K562 (cell line): ENCODE data around the gene ALDH16A1. TPM values are rescaled to one million over a fixed set of nuclear protein-coding genes. Genes with fewer than 3 reads are reported as not detected.

ENCODE experiments used
- CHD4 ChIP-seq: fragments of 200-600 bp; sonication (generic); IDR thresholded peaks from 3 replicates; pipeline ENCODE4 v1.6.1; 2012; ENCODE audit warnings: low read depth, mild to moderate bottlenecking, mixed read lengths, low read length, inconsistent platforms; ENCODE audit not compliant: insufficient read depth, insufficient replicate concordance, poor library complexity, severe bottlenecking
- COPS2 ChIP-seq: fragments of 450-650 bp; conservative IDR thresholded peaks from 2 replicates; pipeline ENCODE4 v1.6.1; 2016; ENCODE audit warnings: mild to moderate bottlenecking, moderate library complexity
- HMG20A ChIP-seq: fragments of 450-650 bp; formaldehyde crosslinking; conservative IDR thresholded peaks from 2 replicates; pipeline ENCODE4 v1.4.0; 2020; ENCODE audit warnings: mild to moderate bottlenecking, mixed read lengths
- KLF6 ChIP-seq: fragments of 250-450 bp; sonication (Bioruptor Pico); IDR thresholded peaks from 2 replicates; pipeline ENCODE4 v1.4.0; 2020; ENCODE audit warnings: mild to moderate bottlenecking, moderate library complexity, borderline replicate concordance
- NELFE ChIP-seq: IDR thresholded peaks from 2 replicates; pipeline ENCODE4 v1.6.1; 2011; ENCODE audit warnings: mild to moderate bottlenecking; ENCODE audit not compliant: insufficient read depth, insufficient read length
- SIN3B ChIP-seq: fragments of 450-650 bp; IDR thresholded peaks from 2 replicates; pipeline ENCODE4 v1.6.1; 2017; ENCODE audit warnings: low read depth, mild to moderate bottlenecking, moderate library complexity
- SRF ChIP-seq, 2 experiments: fragments of 250-450, 450-650 bp in 1 of 2; sonication (Bioruptor Pico) in 1 of 2; sonication (generic) in 1 of 2; formaldehyde crosslinking; IDR thresholded peaks; 2 replicates each; pipeline versions ENCODE4 v1.5.0 to v1.5.1; 2020 to 2022; ENCODE audit warnings: mild to moderate bottlenecking in 1 of 2, missing genetic modification reagents in 1 of 2
- TGIF2 ChIP-seq: sonication (generic); formaldehyde crosslinking; IDR thresholded peaks from 2 replicates; pipeline ENCODE4 v1.8.1; 2022; ENCODE audit warnings: mild to moderate bottlenecking, missing genetic modification reagents, moderate library complexity
- ZNF124 ChIP-seq: sonication (generic); formaldehyde crosslinking; IDR thresholded peaks from 2 replicates; pipeline ENCODE4 v1.8.1; 2022; ENCODE audit warnings: missing genetic modification reagents
- ZNF408 ChIP-seq: fragments of 250-450 bp; sonication (Bioruptor Pico); IDR thresholded peaks from 2 replicates; pipeline ENCODE4 v1.4.0; 2020; ENCODE audit warnings: low read depth, mild to moderate bottlenecking, moderate library complexity
- ZSCAN32 ChIP-seq: fragments of 450-650 bp; formaldehyde crosslinking; IDR thresholded peaks from 2 replicates; pipeline ENCODE4 v1.4.0; 2020; ENCODE audit warnings: mild to moderate bottlenecking, moderate library complexity
- polyA plus RNA-seq, 8 experiments: library from polyadenylated mRNA; depleted of rRNA in 4 of 8; stranded (reverse) in 5 of 8; unstranded in 3 of 8; fragments of >200 nt; fragmentation: Nextera tagmentation in 2 of 8; fragmentation: Illumina TruSeq in 1 of 8; extraction: Ambion mirVana in 2 of 8; extraction: Trizol in 1 of 8; gene quantifications; 2 replicates each; pipeline versions ENCODE4 v1.2.1 to v1.2.3, GENCODE V29; 2011 to 2014; ENCODE audit warnings: inconsistent platforms in 1 of 8, missing spikeins in 1 of 8
- total RNA-seq, 7 experiments: library from RNA; depleted of rRNA in 6 of 7; stranded (reverse); fragments of >200 nt in 6 of 7; fragmentation: Illumina TruSeq in 2 of 7; extraction: Trizol in 2 of 7; gene quantifications; 2 replicates each; pipeline versions ENCODE4 v1.2.1 to v1.2.3, GENCODE V29; 2011 to 2021; ENCODE audit warnings: low replicate concordance in 1 of 7
- TF ChIP-seq, protein P1 (sequence below), 2 experiments: fragments of 450-650 bp; conservative IDR thresholded peaks; 2 replicates each; pipeline ENCODE4 v1.6.1; 2017; ENCODE audit warnings: mild to moderate bottlenecking in 2 of 2, moderate library complexity in 2 of 2
- TF ChIP-seq, protein P2 (sequence below): sonication (generic); formaldehyde crosslinking; IDR thresholded peaks from 2 replicates; pipeline ENCODE4 v1.8.0; 2022; ENCODE audit warnings: missing genetic modification reagents, mild to moderate bottlenecking, borderline replicate concordance
- TF ChIP-seq, protein P3 (sequence below): fragments of 450-650 bp; IDR thresholded peaks from 2 replicates; pipeline ENCODE4 v1.6.1; 2017; ENCODE audit warnings: antibody characterized with exemption, mild to moderate bottlenecking
- TF ChIP-seq, protein P4 (sequence below): sonication (generic); formaldehyde crosslinking; IDR thresholded peaks from 2 replicates; pipeline ENCODE4 v1.8.1; 2023; ENCODE audit warnings: missing genetic modification reagents, mild to moderate bottlenecking, borderline replicate concordance

ALDH16A1 gene
- total and polyA plus RNA-seq, 9 of the 15 experiments (the other 6 are each of a cell fraction or from before 2014, with no cell fraction given), result 2.2 to 52.2 (median 7.6) TPM

DNA sequence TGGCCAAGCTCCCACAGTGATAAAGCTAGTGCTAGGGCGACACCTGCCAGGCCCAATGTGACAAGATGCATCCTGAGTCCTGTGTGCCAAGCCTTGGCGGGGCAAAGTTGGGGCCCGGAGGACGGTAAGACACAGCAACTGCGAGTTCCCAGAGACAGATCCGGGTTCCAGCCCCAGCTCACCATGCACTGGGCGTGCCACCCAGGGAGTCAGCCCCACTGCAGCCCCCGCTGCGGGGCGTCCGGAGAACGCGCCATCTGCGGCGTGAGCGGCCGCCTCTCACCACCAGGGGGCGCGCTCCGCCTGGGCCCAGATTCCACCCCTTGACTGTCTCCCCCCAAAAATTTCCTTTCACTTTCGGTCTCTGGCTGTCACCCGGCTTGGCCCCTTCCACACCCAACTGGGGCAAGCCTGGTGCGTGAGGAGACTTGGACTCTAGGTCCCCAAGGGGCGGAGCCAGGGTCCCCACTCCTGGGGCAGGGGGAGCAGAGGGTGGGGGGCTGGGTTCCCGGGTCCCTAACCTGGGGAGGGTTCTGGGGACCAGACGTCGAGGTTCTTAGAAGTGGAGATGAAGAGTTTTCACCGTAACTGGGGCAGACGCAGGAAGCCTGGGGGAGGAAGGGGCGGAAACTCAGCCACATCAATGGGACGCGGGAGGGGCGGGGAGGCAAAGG is 21.0 kb downstream of the ALDH16A1 start, which contains the start of gene FLT3LG (continued):
- TF ChIP-seq TGIF2 (0 out of 2 replicates have a peak, but pooled peaks have one; percentile 18), ZNF124 (CRISPR knock-in tag) (no peak), CHD4 (no peak), ZSCAN32 (CRISPR knock-in tag) (no peak), COPS2 (no peak), KLF6 (no peak), HMG20A (no peak), SIN3B (0 out of 2 replicates have a peak, but pooled peaks have one; percentile 15), SRF (CRISPR knock-in tag; IDR thresholded peaks at IDR 0.05) (peak in 1 of 2 experiments; percentile 41; a peak in 1 of 4 replicates), ZNF408 (CRISPR knock-in tag) (no peak), NELFE (no peak)
- TF ChIP-seq, protein P1, sequence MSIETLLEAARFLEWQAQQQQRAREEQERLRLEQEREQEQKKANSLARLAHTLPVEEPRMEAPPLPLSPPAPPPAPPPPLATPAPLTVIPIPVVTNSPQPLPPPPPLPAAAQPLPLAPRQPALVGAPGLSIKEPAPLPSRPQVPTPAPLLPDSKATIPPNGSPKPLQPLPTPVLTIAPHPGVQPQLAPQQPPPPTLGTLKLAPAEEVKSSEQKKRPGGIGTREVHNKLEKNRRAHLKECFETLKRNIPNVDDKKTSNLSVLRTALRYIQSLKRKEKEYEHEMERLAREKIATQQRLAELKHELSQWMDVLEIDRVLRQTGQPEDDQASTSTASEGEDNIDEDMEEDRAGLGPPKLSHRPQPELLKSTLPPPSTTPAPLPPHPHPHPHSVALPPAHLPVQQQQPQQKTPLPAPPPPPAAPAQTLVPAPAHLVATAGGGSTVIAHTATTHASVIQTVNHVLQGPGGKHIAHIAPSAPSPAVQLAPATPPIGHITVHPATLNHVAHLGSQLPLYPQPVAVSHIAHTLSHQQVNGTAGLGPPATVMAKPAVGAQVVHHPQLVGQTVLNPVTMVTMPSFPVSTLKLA (conservative IDR thresholded peaks at IDR 0.05), result peak; percentile 71 to 87
- TF ChIP-seq, protein P2, sequence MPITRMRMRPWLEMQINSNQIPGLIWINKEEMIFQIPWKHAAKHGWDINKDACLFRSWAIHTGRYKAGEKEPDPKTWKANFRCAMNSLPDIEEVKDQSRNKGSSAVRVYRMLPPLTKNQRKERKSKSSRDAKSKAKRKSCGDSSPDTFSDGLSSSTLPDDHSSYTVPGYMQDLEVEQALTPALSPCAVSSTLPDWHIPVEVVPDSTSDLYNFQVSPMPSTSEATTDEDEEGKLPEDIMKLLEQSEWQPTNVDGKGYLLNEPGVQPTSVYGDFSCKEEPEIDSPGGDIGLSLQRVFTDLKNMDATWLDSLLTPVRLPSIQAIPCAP, result peak; percentile 70; the same call in 1 of the 2 replicates
- TF ChIP-seq, protein P3, sequence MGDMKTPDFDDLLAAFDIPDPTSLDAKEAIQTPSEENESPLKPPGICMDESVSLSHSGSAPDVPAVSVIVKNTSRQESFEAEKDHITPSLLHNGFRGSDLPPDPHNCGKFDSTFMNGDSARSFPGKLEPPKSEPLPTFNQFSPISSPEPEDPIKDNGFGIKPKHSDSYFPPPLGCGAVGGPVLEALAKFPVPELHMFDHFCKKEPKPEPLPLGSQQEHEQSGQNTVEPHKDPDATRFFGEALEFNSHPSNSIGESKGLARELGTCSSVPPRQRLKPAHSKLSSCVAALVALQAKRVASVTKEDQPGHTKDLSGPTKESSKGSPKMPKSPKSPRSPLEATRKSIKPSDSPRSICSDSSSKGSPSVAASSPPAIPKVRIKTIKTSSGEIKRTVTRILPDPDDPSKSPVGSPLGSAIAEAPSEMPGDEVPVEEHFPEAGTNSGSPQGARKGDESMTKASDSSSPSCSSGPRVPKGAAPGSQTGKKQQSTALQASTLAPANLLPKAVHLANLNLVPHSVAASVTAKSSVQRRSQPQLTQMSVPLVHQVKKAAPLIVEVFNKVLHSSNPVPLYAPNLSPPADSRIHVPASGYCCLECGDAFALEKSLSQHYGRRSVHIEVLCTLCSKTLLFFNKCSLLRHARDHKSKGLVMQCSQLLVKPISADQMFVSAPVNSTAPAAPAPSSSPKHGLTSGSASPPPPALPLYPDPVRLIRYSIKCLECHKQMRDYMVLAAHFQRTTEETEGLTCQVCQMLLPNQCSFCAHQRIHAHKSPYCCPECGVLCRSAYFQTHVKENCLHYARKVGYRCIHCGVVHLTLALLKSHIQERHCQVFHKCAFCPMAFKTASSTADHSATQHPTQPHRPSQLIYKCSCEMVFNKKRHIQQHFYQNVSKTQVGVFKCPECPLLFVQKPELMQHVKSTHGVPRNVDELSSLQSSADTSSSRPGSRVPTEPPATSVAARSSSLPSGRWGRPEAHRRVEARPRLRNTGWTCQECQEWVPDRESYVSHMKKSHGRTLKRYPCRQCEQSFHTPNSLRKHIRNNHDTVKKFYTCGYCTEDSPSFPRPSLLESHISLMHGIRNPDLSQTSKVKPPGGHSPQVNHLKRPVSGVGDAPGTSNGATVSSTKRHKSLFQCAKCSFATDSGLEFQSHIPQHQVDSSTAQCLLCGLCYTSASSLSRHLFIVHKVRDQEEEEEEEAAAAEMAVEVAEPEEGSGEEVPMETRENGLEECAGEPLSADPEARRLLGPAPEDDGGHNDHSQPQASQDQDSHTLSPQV, result 0 out of 2 replicates have a peak, but pooled peaks have one; percentile 53
- TF ChIP-seq, protein P4, sequence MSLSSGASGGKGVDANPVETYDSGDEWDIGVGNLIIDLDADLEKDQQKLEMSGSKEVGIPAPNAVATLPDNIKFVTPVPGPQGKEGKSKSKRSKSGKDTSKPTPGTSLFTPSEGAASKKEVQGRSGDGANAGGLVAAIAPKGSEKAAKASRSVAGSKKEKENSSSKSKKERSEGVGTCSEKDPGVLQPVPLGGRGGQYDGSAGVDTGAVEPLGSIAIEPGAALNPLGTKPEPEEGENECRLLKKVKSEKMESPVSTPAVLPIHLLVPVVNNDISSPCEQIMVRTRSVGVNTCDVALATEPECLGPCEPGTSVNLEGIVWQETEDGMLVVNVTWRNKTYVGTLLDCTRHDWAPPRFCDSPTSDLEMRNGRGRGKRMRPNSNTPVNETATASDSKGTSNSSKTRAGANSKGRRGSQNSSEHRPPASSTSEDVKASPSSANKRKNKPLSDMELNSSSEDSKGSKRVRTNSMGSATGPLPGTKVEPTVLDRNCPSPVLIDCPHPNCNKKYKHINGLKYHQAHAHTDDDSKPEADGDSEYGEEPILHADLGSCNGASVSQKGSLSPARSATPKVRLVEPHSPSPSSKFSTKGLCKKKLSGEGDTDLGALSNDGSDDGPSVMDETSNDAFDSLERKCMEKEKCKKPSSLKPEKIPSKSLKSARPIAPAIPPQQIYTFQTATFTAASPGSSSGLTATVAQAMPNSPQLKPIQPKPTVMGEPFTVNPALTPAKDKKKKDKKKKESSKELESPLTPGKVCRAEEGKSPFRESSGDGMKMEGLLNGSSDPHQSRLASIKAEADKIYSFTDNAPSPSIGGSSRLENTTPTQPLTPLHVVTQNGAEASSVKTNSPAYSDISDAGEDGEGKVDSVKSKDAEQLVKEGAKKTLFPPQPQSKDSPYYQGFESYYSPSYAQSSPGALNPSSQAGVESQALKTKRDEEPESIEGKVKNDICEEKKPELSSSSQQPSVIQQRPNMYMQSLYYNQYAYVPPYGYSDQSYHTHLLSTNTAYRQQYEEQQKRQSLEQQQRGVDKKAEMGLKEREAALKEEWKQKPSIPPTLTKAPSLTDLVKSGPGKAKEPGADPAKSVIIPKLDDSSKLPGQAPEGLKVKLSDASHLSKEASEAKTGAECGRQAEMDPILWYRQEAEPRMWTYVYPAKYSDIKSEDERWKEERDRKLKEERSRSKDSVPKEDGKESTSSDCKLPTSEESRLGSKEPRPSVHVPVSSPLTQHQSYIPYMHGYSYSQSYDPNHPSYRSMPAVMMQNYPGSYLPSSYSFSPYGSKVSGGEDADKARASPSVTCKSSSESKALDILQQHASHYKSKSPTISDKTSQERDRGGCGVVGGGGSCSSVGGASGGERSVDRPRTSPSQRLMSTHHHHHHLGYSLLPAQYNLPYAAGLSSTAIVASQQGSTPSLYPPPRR (CRISPR knock-in tag), result no peak
